ENCODE data around the gene CASQ2.

Gene CASQ2

DNA sequence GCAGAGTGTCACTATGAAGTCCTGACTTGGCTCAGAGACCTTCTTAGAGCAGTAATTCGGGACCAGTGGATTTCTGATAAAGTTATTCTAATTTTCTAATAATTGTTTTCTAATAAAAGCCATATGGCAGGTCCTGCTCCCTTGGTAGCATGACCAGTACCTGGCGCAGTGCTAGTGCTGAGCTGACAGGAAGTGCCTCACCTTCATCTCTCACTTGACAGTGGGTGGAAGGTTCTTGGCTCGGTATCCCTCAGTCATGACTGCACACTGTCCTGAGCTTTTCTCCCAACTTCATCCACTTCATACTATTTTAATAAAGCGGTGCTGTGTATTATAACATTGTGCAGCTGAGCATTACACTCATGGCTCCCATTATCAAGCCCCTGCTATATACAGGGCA is 112.6 kb downstream of the CASQ2 start:
- TF ChIP-seq, protein P1, sequence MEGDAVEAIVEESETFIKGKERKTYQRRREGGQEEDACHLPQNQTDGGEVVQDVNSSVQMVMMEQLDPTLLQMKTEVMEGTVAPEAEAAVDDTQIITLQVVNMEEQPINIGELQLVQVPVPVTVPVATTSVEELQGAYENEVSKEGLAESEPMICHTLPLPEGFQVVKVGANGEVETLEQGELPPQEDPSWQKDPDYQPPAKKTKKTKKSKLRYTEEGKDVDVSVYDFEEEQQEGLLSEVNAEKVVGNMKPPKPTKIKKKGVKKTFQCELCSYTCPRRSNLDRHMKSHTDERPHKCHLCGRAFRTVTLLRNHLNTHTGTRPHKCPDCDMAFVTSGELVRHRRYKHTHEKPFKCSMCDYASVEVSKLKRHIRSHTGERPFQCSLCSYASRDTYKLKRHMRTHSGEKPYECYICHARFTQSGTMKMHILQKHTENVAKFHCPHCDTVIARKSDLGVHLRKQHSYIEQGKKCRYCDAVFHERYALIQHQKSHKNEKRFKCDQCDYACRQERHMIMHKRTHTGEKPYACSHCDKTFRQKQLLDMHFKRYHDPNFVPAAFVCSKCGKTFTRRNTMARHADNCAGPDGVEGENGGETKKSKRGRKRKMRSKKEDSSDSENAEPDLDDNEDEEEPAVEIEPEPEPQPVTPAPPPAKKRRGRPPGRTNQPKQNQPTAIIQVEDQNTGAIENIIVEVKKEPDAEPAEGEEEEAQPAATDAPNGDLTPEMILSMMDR (IDR thresholded peaks at IDR 0.05) = no peak
- H3K27ac ChIP-seq = no peak overlapping the region
- no peaks in the 10 kb centered on the region for H3K4me1 ChIP-seq (ENCODE audit: control insufficient read depth in 1 of 2, insufficient read depth in 1 of 2, low read depth in 1 of 2, low read length in 1 of 2)
- no peaks in the 10 kb centered on the region for H3K36me3 ChIP-seq
- H3K4me3 ChIP-seq (ENCODE audit: low read depth in 1 of 2, low read length in 1 of 2) = no peak overlapping the region
- H3K27me3 ChIP-seq = peaks cover 14% of the 10 kb centered on the region
- H3K9me3 ChIP-seq = no peaks in the 10 kb centered on the region

DNA sequence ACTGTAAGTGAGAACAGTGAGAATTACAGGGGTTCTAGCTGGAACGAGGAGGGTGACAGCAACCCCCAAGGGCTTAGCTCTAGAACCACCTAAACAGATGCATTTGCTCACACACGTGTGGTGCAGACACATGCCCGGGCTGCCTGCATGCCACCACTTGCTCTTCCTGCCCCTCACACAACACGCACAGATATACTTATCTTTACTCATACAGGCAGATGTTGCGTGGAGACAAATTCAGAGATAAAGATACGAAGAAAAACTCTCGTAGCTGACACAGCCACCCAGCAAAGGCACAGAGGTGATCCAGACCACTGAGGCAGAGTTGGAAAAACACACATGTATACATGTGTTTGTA is 113.2 kb downstream of the CASQ2 start:
- no peak overlapping the region for H3K4me3 ChIP-seq (ENCODE audit: low read depth in 1 of 2, low read length in 1 of 2)
- TF ChIP-seq, protein P1 (IDR thresholded peaks at IDR 0.05) = no peak
- H3K36me3 ChIP-seq = no peaks in the 10 kb centered on the region
- H3K4me1 ChIP-seq (ENCODE audit: control insufficient read depth in 1 of 2, insufficient read depth in 1 of 2, low read depth in 1 of 2, low read length in 1 of 2) = no peaks in the 10 kb centered on the region
- no peaks in the 10 kb centered on the region for H3K9me3 ChIP-seq
- H3K27me3 ChIP-seq = peaks cover 14% of the 10 kb centered on the region
- no peak overlapping the region for H3K27ac ChIP-seq

DNA sequence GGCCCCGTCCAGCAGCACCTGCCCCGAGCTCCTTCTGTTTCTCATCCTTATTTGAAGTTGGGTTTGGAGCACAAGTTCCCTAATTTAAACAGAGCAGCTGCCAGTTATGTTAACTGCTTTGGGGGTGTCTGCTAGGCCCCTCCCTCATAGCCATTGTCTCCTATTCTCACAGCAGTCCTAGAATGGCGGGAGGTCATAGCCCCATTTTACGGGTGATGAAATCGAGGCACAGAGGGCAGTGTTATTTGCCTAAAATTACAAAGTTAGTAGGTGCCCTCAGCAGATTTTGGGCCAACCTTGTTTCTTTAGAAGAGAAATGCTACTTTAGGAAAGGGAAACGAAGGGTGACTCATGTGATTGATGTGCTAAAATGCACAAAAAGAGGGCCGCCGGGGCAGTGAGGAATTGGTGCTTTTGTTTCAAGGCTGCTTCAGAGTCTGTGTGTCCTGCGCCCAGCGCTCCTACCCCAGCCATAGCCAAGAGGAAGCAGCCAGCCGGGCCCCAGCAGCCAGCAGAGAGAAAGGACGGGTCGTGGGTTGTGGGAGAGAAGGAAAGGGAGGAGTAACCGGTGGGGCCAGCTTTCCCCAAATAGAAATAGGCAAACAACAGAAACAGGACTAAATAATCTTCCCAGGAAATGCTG is 113.7 kb downstream of the CASQ2 start:
- H3K4me1 ChIP-seq (ENCODE audit: control insufficient read depth in 1 of 2, insufficient read depth in 1 of 2, low read depth in 1 of 2, low read length in 1 of 2) = no peaks in the 10 kb centered on the region
- H3K36me3 ChIP-seq = no peaks in the 10 kb centered on the region
- H3K4me3 ChIP-seq (ENCODE audit: low read depth in 1 of 2, low read length in 1 of 2) = no peak overlapping the region
- TF ChIP-seq, protein P1 (IDR thresholded peaks at IDR 0.05) = no peak
- peaks cover 14% of the 10 kb centered on the region for H3K27me3 ChIP-seq
- no peak overlapping the region for H3K27ac ChIP-seq
- H3K9me3 ChIP-seq = no peaks in the 10 kb centered on the region

DNA sequence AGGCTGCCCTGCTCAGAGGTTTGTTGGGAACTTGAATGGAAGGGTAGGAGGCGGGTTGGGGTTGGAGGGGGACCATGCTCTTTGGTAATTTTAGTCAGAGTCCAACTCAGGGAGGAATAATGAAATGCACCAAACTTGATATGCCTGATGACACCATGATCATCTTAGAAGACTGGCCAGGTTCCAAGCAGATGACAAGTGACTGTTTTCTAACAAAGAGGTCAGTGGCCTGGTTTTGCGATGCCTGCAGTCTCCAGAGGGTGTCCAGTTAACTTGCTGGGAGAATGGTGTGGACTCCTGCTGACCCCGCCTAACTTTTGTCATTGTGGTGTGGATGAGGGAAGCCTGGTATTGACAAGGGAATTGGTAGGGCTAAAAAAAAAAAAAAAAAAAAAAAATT is 114.4 kb downstream of the CASQ2 start:
- Histone ChIP-seq H3K4me1 (ENCODE audit: control insufficient read depth in 1 of 2, insufficient read depth in 1 of 2, low read depth in 1 of 2, low read length in 1 of 2) (no peaks in the 10 kb centered on the region), H3K27ac (no peak overlapping the region), H3K4me3 (ENCODE audit: low read depth in 1 of 2, low read length in 1 of 2) (no peak overlapping the region), H3K27me3 (peaks cover 14% of the 10 kb centered on the region), H3K9me3 (no peaks in the 10 kb centered on the region), H3K36me3 (no peaks in the 10 kb centered on the region)
- TF ChIP-seq, protein P1 (IDR thresholded peaks at IDR 0.05) = no peak

DNA sequence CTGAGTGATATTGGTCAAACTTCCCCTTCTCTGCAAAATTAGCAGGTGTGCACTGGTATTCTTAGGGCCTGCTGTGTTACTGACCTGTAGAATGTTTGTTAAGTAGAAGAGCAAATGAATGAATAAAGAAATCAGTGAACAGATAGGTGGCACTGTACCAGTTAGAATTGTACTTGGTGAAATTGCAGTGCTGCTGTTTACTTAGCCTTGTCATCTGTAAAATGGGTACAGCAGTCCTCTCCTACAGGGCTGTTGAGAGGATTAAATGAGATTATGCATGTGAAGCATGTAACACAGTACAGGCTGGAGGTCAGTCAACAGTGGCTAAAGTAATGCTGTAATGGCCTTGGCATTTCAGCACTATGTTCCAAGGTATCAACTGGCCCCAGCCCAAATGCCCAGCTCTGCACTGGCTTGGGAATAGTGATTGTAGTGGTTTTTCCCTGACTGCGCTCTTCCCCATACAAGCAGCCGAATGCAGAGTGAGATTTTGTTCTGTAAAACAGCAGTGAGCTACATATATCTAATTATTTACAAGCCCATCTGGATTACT is 116.2 kb downstream of the CASQ2 start:
- no peaks in the 10 kb centered on the region for H3K36me3 ChIP-seq

More for the DNA sequence above, 116.2 kb downstream of the CASQ2 start:
- Histone ChIP-seq H3K27me3 (peaks cover 19% of the 10 kb centered on the region), H3K4me3 (ENCODE audit: low read depth in 1 of 2, low read length in 1 of 2) (no peak overlapping the region), H3K4me1 (ENCODE audit: control insufficient read depth in 1 of 2, insufficient read depth in 1 of 2, low read depth in 1 of 2, low read length in 1 of 2) (no peaks in the 10 kb centered on the region), H3K9me3 (no peaks in the 10 kb centered on the region), H3K27ac (no peak overlapping the region)
- TF ChIP-seq, protein P1 (IDR thresholded peaks at IDR 0.05) = no peak
